HG03135 (cell line): ENCODE measurements around the gene WDR37.
A peak's percentile ranks its signal among the peaks of the same experiment; 100 is the strongest.
"Not testable (repeated sequence)": the region's sequence is repeated elsewhere in the genome, so short reads cannot be mapped to it uniquely, and the experiment has no call there.

Experiments
- ATAC-seq: cut with Tn5 transposase; IDR thresholded peaks from one replicate; pipeline ENCODE4 v1.9.1; 2021; ENCODE audit warnings: mild to moderate bottlenecking, moderate library complexity; ENCODE audit not compliant: unreplicated experiment

The WDR37 gene

GRCh38 chr10:1056326-1057105, at the start of gene WDR37:
TSS of gene WDR37 (plus strand) at chr10:1056385. CDS start at chr10:1072156, 15,771 bp downstream.
- ATAC-seq = peak; percentile 94

- ATAC-seq = no peak
These were observed 49.6 kb upstream of the WDR37 start for GRCh38 chr10:1006573-1006972.

- ATAC-seq = no peak
These were observed 48.6 kb upstream of the WDR37 start for GRCh38 chr10:1007583-1007982.

DNA sequence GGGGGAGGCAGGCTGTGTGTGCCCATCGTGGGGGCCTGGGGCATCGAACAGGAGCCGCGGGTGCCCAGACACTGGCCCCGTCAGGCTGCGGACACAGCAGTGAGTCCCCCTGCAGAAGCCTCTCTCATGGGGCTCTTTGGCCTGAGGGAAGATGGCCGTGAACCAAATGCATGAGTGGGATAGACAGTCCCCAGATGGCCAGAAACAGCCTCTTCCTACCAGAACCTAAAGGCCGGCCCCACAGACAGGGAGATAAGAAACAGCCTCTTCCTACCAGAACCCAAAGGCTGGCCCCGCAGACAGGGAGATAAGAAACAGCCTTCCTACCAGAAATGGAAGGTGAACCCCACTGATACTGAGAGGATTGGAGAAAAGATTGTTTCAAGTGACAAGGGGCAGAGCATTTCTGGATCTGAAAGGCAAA, 47.1 kb upstream of the WDR37 start:
- no peak for ATAC-seq

GRCh38 chr10:1009947-1010346, 46.2 kb upstream of the WDR37 start:
- not testable (repeated sequence) for ATAC-seq

DNA sequence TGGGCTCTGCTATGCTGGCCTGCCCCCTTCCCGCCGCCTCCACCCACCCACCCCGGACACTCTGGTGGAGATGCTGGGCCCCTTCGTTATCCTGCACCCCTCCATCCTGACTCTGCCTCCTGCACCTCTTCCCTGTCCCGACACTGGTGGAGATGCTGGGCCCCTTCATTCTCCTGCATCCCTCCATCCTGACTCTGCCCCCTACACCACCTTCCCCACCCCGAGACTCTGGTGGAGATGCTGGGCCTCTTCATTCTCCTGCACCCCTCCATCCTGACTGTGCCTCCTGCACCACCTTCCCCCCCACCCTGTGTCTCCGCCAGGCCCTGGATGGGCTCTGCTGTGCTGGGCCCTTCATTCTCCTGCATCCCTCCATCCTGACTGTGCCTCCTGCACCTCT, 45.5 kb upstream of the WDR37 start:
- ATAC-seq = no peak

- ATAC-seq = no peak
These were observed 44.5 kb upstream of the WDR37 start for GRCh38 chr10:1011696-1012095.

DNA sequence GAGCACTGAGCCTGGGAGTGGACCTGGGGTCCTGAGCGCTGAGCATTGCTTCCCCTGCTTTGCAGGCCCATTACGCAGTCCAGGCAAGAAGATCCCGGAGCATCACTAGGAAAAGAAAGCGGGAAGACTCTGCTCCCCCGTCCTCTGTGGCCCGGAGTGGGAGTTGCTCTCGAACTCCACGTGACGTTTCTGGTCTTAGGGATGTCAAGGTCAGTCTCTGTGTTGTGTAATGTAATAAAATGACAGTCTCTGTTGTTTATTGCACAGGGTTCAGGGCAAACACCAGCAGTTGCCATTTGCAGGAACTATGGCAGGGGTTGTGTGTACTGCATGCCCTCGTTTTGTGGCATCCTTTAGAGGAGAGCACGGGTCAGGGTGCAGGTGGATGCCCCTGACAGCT, 40.5 kb upstream of the WDR37 start:
- ATAC-seq = no peak

DNA sequence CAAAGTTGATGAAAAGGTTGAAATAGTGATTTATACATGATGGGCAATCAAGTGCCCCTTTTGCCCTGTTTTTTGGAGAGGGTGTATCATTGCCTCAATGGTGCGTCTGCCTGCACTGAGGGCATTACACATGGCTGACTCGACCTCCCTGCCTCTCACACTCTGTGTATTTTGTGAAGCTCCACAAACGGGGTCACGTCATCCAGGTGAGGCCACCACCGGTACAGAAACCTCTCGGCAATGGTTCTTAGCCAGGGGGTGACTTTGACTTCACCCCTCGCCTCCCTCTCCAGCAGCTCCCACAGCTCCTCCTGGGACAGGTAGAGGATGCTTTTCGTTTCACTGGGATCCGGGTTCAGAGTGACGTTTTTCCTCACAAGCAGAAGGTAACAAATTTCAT, 36.8 kb upstream of the WDR37 start:
- ATAC-seq = no peak

GRCh38 chr10:1020460-1020859, 35.7 kb upstream of the WDR37 start:
- ATAC-seq = no peak

DNA sequence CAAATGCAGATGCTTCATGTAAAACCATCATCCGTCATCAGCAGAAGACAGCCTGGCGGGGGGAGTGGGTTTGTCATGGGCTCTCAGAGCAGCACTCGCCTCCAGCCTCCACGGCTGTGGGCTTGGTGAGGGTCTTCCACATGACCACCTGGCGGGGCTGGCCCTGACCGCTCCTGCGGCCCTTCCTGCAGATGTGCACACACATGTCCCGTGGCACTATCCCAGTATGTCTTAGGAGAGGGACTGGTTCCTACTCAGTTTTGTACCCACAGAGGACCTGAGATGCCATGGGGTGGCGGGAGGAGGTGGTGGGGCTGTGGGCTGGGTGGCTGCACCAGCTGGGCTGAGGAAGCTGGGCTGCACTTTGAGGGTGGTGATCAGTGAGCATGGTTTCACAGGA, 35.2 kb upstream of the WDR37 start:
- ATAC-seq = no peak

GRCh38 chr10:1022413-1022812, 33.8 kb upstream of the WDR37 start:
- ATAC-seq = no peak

GRCh38 chr10:1024103-1024502, 32.1 kb upstream of the WDR37 start:
- no peak for ATAC-seq

GRCh38 chr10:1025683-1026082, 30.5 kb upstream of the WDR37 start, which contains the start of gene IDI2:
TSS of gene IDI2 (minus strand) at chr10:1025859. CDS start at chr10:1024723, 1,136 bp downstream.
- ATAC-seq = no peak

GRCh38 chr10:1026578-1026977, 29.6 kb upstream of the WDR37 start:
- no peak for ATAC-seq

GRCh38 chr10:1029838-1030237, 26.3 kb upstream of the WDR37 start:
- no peak for ATAC-seq

DNA sequence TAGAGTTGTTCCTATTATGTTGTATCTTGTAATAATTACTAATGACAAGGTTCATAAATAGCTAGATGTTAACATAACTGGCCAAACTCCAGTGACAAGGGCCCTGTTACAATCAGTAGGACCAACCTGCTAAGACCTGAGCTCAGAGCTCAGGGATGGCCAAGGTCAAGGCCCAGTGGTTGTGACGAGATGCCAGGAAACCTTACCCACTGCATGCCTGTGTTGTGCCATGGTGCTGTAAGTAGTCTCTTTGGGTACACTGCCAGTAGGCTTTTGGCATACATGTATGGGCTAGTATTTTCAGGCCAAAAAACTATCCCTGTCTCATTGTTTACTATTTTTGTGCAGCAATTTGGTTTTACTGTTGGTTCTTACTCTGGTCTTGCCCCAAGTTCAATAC, 22.6 kb upstream of the WDR37 start:
- no peak for ATAC-seq

- no peak for ATAC-seq
These were observed 21.4 kb upstream of the WDR37 start for GRCh38 chr10:1034758-1035157.

DNA sequence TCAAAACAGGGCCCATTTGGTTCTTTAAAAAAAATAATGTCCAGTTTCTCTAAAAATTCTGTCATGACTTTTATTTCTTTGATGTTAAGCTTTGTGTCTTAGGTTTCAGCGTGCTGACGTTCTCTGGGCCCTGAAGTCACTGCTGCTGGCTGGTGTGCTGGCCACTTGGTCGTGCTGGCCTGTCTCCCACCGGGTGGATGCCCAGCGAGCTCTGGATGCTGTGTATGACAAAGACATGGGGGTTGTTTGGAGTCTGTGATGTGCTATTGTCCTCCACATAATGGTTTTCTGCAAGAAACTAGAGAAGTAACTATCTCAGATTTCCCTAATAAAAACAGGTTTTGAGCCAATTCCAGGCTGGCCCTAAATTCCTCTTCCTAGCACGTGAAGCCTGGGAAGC, 21.0 kb upstream of the WDR37 start:
- ATAC-seq = no peak

DNA sequence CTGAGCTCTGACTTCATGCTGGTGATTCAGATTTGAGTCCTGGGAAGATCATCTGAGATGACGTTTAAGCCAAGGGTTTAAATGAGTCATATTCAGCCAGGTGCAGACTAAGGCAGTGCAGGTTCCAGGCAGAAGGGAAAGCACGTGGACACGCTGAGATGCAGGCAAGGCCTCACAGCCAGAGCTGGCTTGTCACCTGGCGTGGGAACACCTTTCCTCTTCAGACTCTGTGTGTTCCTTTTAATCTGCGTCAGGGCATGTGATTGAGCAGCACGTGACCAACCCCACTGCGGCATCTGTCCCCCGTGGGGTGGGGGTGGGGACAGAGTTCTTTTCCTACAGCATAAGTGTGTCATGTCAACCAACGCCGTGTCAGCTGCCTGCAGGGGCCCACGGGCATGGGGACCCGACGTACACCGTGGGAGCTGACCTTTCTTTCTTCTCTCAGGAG, 19.8 kb upstream of the WDR37 start:
- ATAC-seq = no peak

- ATAC-seq = no peak
These were observed 19.1 kb upstream of the WDR37 start for GRCh38 chr10:1037098-1037497.

DNA sequence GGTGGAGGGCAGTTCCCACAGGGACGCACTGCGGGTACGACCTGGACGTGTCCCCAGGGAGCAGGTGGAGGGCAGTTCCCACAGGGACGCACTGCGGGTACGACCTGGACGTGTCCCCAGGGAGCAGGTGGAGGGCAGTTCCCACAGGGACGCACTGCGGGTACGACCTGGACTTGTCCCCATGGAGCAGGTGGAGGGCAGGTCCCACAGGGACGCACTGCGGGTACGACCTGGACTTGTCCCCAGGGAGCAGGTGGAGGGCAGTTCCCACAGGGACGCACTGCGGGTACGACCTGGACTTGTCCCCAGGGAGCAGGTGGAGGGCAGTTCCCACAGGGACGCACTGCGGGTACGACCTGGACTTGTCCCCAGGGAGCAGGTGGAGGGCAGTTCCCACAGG, 17.4 kb upstream of the WDR37 start:
- ATAC-seq = not testable (repeated sequence)

DNA sequence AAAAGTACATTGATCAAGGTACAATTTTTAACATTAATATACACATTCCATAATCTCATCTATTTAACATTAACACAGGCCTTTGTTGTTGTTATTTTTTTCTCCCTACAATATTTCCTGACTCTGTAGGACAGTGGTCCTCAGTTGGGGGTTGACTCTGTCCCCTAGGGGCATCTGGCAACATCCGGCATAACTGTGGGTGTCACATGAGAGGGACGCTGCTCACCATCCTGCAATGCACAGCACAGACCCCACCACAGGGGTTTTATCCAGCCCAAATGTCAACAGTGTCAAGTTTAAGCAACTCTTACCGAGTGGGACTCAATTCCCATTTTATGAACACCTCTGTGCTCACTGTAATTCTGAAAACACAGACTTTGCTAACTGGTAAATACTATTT, 16.1 kb upstream of the WDR37 start:
- no peak for ATAC-seq
